GM10266 (cell line): ENCODE measurements around the gene DCTPP1.
A peak's percentile ranks its signal among the peaks of the same experiment; 100 is the strongest.

ENCODE experiments used
- DNase-seq: peaks from one replicate; pipeline ENCODE4 v3.0.0; 2012; ENCODE audit errors: extremely low spot score
- CTCF ChIP-seq: IDR thresholded peaks from 2 replicates; pipeline ENCODE4 v1.5.1; 2012; ENCODE audit warnings: mild to moderate bottlenecking, low read depth; ENCODE audit not compliant: control insufficient read depth, insufficient read depth; ENCODE audit errors: missing control alignments

The DCTPP1 gene

GRCh38 chr16:30437511-30438046 is 7.7 kb upstream of the DCTPP1 start:
- DNase-seq = no peak
- no peak for TF ChIP-seq CTCF

GRCh38 chr16:30434852-30435251 is 5.0 kb upstream of the DCTPP1 start:
- TF ChIP-seq CTCF = no peak
- DNase-seq = no peak

- peak; percentile 37 for TF ChIP-seq CTCF
- DNase-seq = no peak
Observed at GRCh38 chr16:30430428-30430970, 669 bp upstream of the DCTPP1 start.

GRCh38 chr16:30429418-30429677 is 482 bp downstream of the DCTPP1 start:
- no peak for TF ChIP-seq CTCF
- no peak for DNase-seq

- DNase-seq = no peak
- TF ChIP-seq CTCF = no peak
Observed at GRCh38 chr16:30428055-30428454, 1.8 kb downstream of the DCTPP1 start.

GRCh38 chr16:30421010-30421409 is 8.8 kb downstream of the DCTPP1 start:
- DNase-seq = no peak
- TF ChIP-seq CTCF = no peak

- TF ChIP-seq CTCF = no peak
- no peak for DNase-seq
Observed at GRCh38 chr16:30418350-30419181, 11.3 kb downstream of the DCTPP1 start.
